ENCODE data around the gene FXN. TPM values are rescaled to one million over a fixed set of nuclear protein-coding genes. Genes with fewer than 3 reads are reported as not detected.

The FXN gene
- total RNA-seq, 5 donors from 2014 or later (not counting 1 experiment from before 2014, with no cell fraction given): 13.1 to 20.3 (median 15.9) TPM

GRCh38 chr9:69065660-69066059, 30.1 kb downstream of the FXN start:
- Histone ChIP-seq H3K27me3 (replicated peaks in 1 of 2; ENCODE audit: control insufficient read depth in 2 of 2, extremely low read depth in 1 of 2, insufficient read depth in 2 of 2, low read length in 1 of 2) (no peaks in the 10 kb centered on the region), H3K4me1 (ENCODE audit: control insufficient read depth in 1 of 2, extremely low read depth in 1 of 2, insufficient read depth in 2 of 2, low read length in 2 of 2) (no peaks in the 10 kb centered on the region), H3K36me3 (ENCODE audit: control insufficient read depth in 2 of 2, extremely low read depth in 1 of 2, insufficient read depth in 1 of 2, low read length in 1 of 2) (peaks cover 2 to 59% of the 10 kb centered on the region in 2 donors), H3K9me3 (no peaks in the 10 kb centered on the region), H3K4me3 (ENCODE audit: control insufficient read depth in 1 of 2, extremely low read depth in 1 of 2, low read length in 1 of 2) (no peak overlapping the region), H3K27ac (ENCODE audit: low read length) (no peak overlapping the region)
- Mint-ChIP-seq H3K4me1 (peaks cover 1 to 2% (median 1%) of the 10 kb centered on the region in 3 donors), H3K4me3 (no peak overlapping the region), H3K27me3 (no peaks in the 10 kb centered on the region), H3K36me3 (peaks cover 51% of the 10 kb centered on the region), H3K9me3 (no peaks in the 10 kb centered on the region), H3K27ac (no peak overlapping the region)
- DNase-seq: no peak
- POLR2A ChIA-PET: interaction anchor here in 1 of 2 donors (0.5 kb wide), 1 partner anchor 323 kb away, joined by 9 read pairs; no protein-coding TSS in a partner anchor
- no peak for ATAC-seq (replicated peaks in 1 of 4)
- WGBS (ENCODE audit: insufficient coverage): 100% methylated on average over 1 of the region's 1 CpG
- CTCF ChIA-PET: interaction anchor here in 1 of 2 donors (1.4 kb wide), 1 partner anchor 12 kb away, joined by 3 read pairs; no protein-coding TSS in a partner anchor

- Mint-ChIP-seq H3K9me3 (no peaks in the 10 kb centered on the region), H3K4me1 (no peaks in the 10 kb centered on the region), H3K4me3 (no peak overlapping the region), H3K27me3 (no peaks in the 10 kb centered on the region), H3K27ac (no peak overlapping the region), H3K36me3 (peaks cover 48% of the 10 kb centered on the region)
- 92% methylated on average over 21 of the region's 27 CpGs for WGBS (ENCODE audit: insufficient coverage)
- Histone ChIP-seq H3K27ac (ENCODE audit: low read length) (no peak overlapping the region), H3K4me1 (ENCODE audit: control insufficient read depth in 1 of 2, extremely low read depth in 1 of 2, insufficient read depth in 2 of 2, low read length in 2 of 2) (no peaks in the 10 kb centered on the region), H3K4me3 (ENCODE audit: control insufficient read depth in 1 of 2, extremely low read depth in 1 of 2, low read length in 1 of 2) (no peak overlapping the region), H3K27me3 (replicated peaks in 1 of 2; ENCODE audit: control insufficient read depth in 2 of 2, extremely low read depth in 1 of 2, insufficient read depth in 2 of 2, low read length in 1 of 2) (no peaks in the 10 kb centered on the region), H3K36me3 (ENCODE audit: control insufficient read depth in 2 of 2, extremely low read depth in 1 of 2, insufficient read depth in 1 of 2, low read length in 1 of 2) (peaks cover 2 to 65% of the 10 kb centered on the region in 2 donors), H3K9me3 (no peaks in the 10 kb centered on the region)
- ATAC-seq (replicated peaks in 1 of 4) (no peak), DNase-seq (no peak)
- CTCF ChIA-PET: no interaction called here
- POLR2A ChIA-PET: no interaction called here
These were observed 31.4 kb downstream of the FXN start for GRCh38 chr9:69066955-69067354.

GRCh38 chr9:69070201-69070600, 34.6 kb downstream of the FXN start:
- Histone ChIP-seq H3K4me1 (ENCODE audit: control insufficient read depth in 1 of 2, extremely low read depth in 1 of 2, insufficient read depth in 2 of 2, low read length in 2 of 2) (no peaks in the 10 kb centered on the region), H3K27ac (ENCODE audit: low read length) (no peak overlapping the region), H3K4me3 (ENCODE audit: control insufficient read depth in 1 of 2, extremely low read depth in 1 of 2, low read length in 1 of 2) (no peak overlapping the region), H3K36me3 (ENCODE audit: control insufficient read depth in 2 of 2, extremely low read depth in 1 of 2, insufficient read depth in 1 of 2, low read length in 1 of 2) (peaks cover 2 to 61% of the 10 kb centered on the region in 2 donors), H3K27me3 (replicated peaks in 1 of 2; ENCODE audit: control insufficient read depth in 2 of 2, extremely low read depth in 1 of 2, insufficient read depth in 2 of 2, low read length in 1 of 2) (no peaks in the 10 kb centered on the region), H3K9me3 (no peaks in the 10 kb centered on the region)
- no peak overlapping the region for H3K27ac Mint-ChIP-seq
- DNase-seq (no peak), ATAC-seq (replicated peaks in 1 of 4) (no peak)
- ChIA-PET CTCF (no interaction called here), POLR2A (no interaction called here)
- no peaks in the 10 kb centered on the region for H3K9me3 Mint-ChIP-seq
- no peaks in the 10 kb centered on the region for H3K27me3 Mint-ChIP-seq
- peaks cover 57% of the 10 kb centered on the region for H3K36me3 Mint-ChIP-seq
- H3K4me1 Mint-ChIP-seq: no peaks in the 10 kb centered on the region
- 100% methylated on average over 6 of the region's 7 CpGs for WGBS (ENCODE audit: insufficient coverage)
- no peak overlapping the region for H3K4me3 Mint-ChIP-seq

- Mint-ChIP-seq H3K4me1 (no peaks in the 10 kb centered on the region), H3K27me3 (no peaks in the 10 kb centered on the region), H3K36me3 (peaks cover 55% of the 10 kb centered on the region), H3K27ac (no peak overlapping the region), H3K9me3 (no peaks in the 10 kb centered on the region), H3K4me3 (no peak overlapping the region)
- H3K27me3 ChIP-seq (replicated peaks in 1 of 2; ENCODE audit: control insufficient read depth in 2 of 2, extremely low read depth in 1 of 2, insufficient read depth in 2 of 2, low read length in 1 of 2): no peaks in the 10 kb centered on the region
- DNase-seq: no peak
- 86% methylated on average over 1 of the region's 3 CpGs for WGBS (ENCODE audit: insufficient coverage)
- CTCF ChIA-PET: no interaction called here
- no peaks in the 10 kb centered on the region for H3K9me3 ChIP-seq
- POLR2A ChIA-PET: no interaction called here
- ATAC-seq (replicated peaks in 1 of 4): no peak
- H3K4me3 ChIP-seq (ENCODE audit: control insufficient read depth in 1 of 2, extremely low read depth in 1 of 2, low read length in 1 of 2): no peak overlapping the region
- no peaks in the 10 kb centered on the region for H3K4me1 ChIP-seq (ENCODE audit: control insufficient read depth in 1 of 2, extremely low read depth in 1 of 2, insufficient read depth in 2 of 2, low read length in 2 of 2)
- no peak overlapping the region for H3K27ac ChIP-seq (ENCODE audit: low read length)
- H3K36me3 ChIP-seq (ENCODE audit: control insufficient read depth in 2 of 2, extremely low read depth in 1 of 2, insufficient read depth in 1 of 2, low read length in 1 of 2): peaks cover 2 to 53% of the 10 kb centered on the region in 2 donors
These were observed 35.5 kb downstream of the FXN start for GRCh38 chr9:69071059-69071458.

- Histone ChIP-seq H3K27me3 (replicated peaks in 1 of 2; ENCODE audit: control insufficient read depth in 2 of 2, extremely low read depth in 1 of 2, insufficient read depth in 2 of 2, low read length in 1 of 2) (no peaks in the 10 kb centered on the region), H3K36me3 (ENCODE audit: control insufficient read depth in 2 of 2, extremely low read depth in 1 of 2, insufficient read depth in 1 of 2, low read length in 1 of 2) (peaks cover 2 to 34% of the 10 kb centered on the region in 2 donors), H3K9me3 (no peaks in the 10 kb centered on the region), H3K27ac (ENCODE audit: low read length) (no peak overlapping the region), H3K4me3 (ENCODE audit: control insufficient read depth in 1 of 2, extremely low read depth in 1 of 2, low read length in 1 of 2) (no peak overlapping the region), H3K4me1 (ENCODE audit: control insufficient read depth in 1 of 2, extremely low read depth in 1 of 2, insufficient read depth in 2 of 2, low read length in 2 of 2) (no peaks in the 10 kb centered on the region)
- ATAC-seq (replicated peaks in 1 of 4): no peak
- no peak for DNase-seq
- POLR2A ChIA-PET: interaction anchor here in 1 of 2 donors (0.6 kb wide), 1 partner anchor 12 kb away, joined by 3 read pairs; no protein-coding TSS in a partner anchor
- 93% methylated on average over 3 of the region's 4 CpGs for WGBS (ENCODE audit: insufficient coverage)
- Mint-ChIP-seq H3K36me3 (peaks cover 47% of the 10 kb centered on the region), H3K4me3 (no peak overlapping the region), H3K27ac (no peak overlapping the region), H3K27me3 (no peaks in the 10 kb centered on the region), H3K4me1 (no peaks in the 10 kb centered on the region), H3K9me3 (no peaks in the 10 kb centered on the region)
- CTCF ChIA-PET: no interaction called here
These were observed 37.6 kb downstream of the FXN start for GRCh38 chr9:69073103-69073502.

- ATAC-seq (replicated peaks in 1 of 4) (no peak), DNase-seq (no peak)
- ChIA-PET CTCF (interaction anchor here in 1 of 2 donors (0.7 kb wide), 1 partner anchor 118 kb away, joined by 3 read pairs; no protein-coding TSS in a partner anchor), POLR2A (no interaction called here)
- H3K4me1 Mint-ChIP-seq: no peaks in the 10 kb centered on the region
- H3K4me3 Mint-ChIP-seq: no peak overlapping the region
- no peaks in the 10 kb centered on the region for H3K9me3 Mint-ChIP-seq
- peaks cover 0 to 18% of the 10 kb centered on the region in 2 donors for H3K36me3 ChIP-seq (ENCODE audit: control insufficient read depth in 2 of 2, extremely low read depth in 1 of 2, insufficient read depth in 1 of 2, low read length in 1 of 2)
- no peak overlapping the region for H3K27ac Mint-ChIP-seq
- WGBS (ENCODE audit: insufficient coverage): no CpG with 5 or more reads among the region's 2 CpGs
- H3K36me3 Mint-ChIP-seq: peaks cover 44% of the 10 kb centered on the region
- H3K4me1 ChIP-seq (ENCODE audit: control insufficient read depth in 1 of 2, extremely low read depth in 1 of 2, insufficient read depth in 2 of 2, low read length in 2 of 2): no peaks in the 10 kb centered on the region
- no peaks in the 10 kb centered on the region for H3K27me3 Mint-ChIP-seq
- no peaks in the 10 kb centered on the region for H3K27me3 ChIP-seq (replicated peaks in 1 of 2; ENCODE audit: control insufficient read depth in 2 of 2, extremely low read depth in 1 of 2, insufficient read depth in 2 of 2, low read length in 1 of 2)
- no peak overlapping the region for H3K4me3 ChIP-seq (ENCODE audit: control insufficient read depth in 1 of 2, extremely low read depth in 1 of 2, low read length in 1 of 2)
- H3K9me3 ChIP-seq: no peaks in the 10 kb centered on the region
- no peak overlapping the region for H3K27ac ChIP-seq (ENCODE audit: low read length)
These were observed 39.2 kb downstream of the FXN start for GRCh38 chr9:69074801-69075200.

- Mint-ChIP-seq H3K27me3 (no peaks in the 10 kb centered on the region), H3K9me3 (peaks cover 0 to 11% (median 5%) of the 10 kb centered on the region in 3 donors), H3K36me3 (peaks cover 51% of the 10 kb centered on the region), H3K4me1 (no peaks in the 10 kb centered on the region), H3K27ac (no peak overlapping the region), H3K4me3 (no peak overlapping the region)
- WGBS (ENCODE audit: insufficient coverage): 100% methylated on average over 2 of the region's 5 CpGs
- no peaks in the 10 kb centered on the region for H3K9me3 ChIP-seq
- no peaks in the 10 kb centered on the region for H3K27me3 ChIP-seq (replicated peaks in 1 of 2; ENCODE audit: control insufficient read depth in 2 of 2, extremely low read depth in 1 of 2, insufficient read depth in 2 of 2, low read length in 1 of 2)
- ATAC-seq (replicated peaks in 1 of 4): no peak
- no peak for DNase-seq
- peaks cover 0 to 9% of the 10 kb centered on the region in 2 donors for H3K36me3 ChIP-seq (ENCODE audit: control insufficient read depth in 2 of 2, extremely low read depth in 1 of 2, insufficient read depth in 1 of 2, low read length in 1 of 2)
- POLR2A ChIA-PET: no interaction called here
- CTCF ChIA-PET: interaction anchor here in 1 of 2 donors (0.6 kb wide), 1 partner anchor 21 kb away, joined by 3 read pairs; no protein-coding TSS in a partner anchor
- H3K4me3 ChIP-seq (ENCODE audit: control insufficient read depth in 1 of 2, extremely low read depth in 1 of 2, low read length in 1 of 2): no peak overlapping the region
- H3K27ac ChIP-seq (ENCODE audit: low read length): no peak overlapping the region
- no peaks in the 10 kb centered on the region for H3K4me1 ChIP-seq (ENCODE audit: control insufficient read depth in 1 of 2, extremely low read depth in 1 of 2, insufficient read depth in 2 of 2, low read length in 2 of 2)
These were observed 41.0 kb downstream of the FXN start for GRCh38 chr9:69076550-69076949.
